Activated naive CD8-positive, alpha-beta T cell (primary cell): ENCODE results near the gene PCSK5.

Experiments used
- H3K27ac Mint-ChIP-seq: one replicate; pipeline ENCODE4 v1.8.0; 2021; ENCODE audit warnings: mixed read lengths
- H3K27me3 Mint-ChIP-seq: one replicate; pipeline ENCODE4 v1.8.0; 2021; ENCODE audit warnings: mixed read lengths
- H3K36me3 Mint-ChIP-seq: one replicate; pipeline ENCODE4 v1.8.0; 2021; ENCODE audit warnings: mixed read lengths
- H3K4me1 Mint-ChIP-seq: one replicate; pipeline ENCODE4 v1.8.0; 2021; ENCODE audit warnings: low read depth, mixed read lengths
- H3K4me3 Mint-ChIP-seq: one replicate; pipeline ENCODE4 v1.8.0; 2021; ENCODE audit warnings: mild to moderate bottlenecking, mixed read lengths
- H3K9me3 Mint-ChIP-seq: one replicate; pipeline ENCODE4 v1.8.0; 2021; ENCODE audit warnings: low read depth, mixed read lengths

Gene PCSK5

GRCh38 chr9:76336027-76336426 lies 445.6 kb downstream of the PCSK5 start:
- no peaks in the 10 kb centered on the region for H3K9me3 Mint-ChIP-seq
- H3K27ac Mint-ChIP-seq: no peak overlapping the region
- H3K4me1 Mint-ChIP-seq: no peaks in the 10 kb centered on the region
- no peaks in the 10 kb centered on the region for H3K36me3 Mint-ChIP-seq
- H3K4me3 Mint-ChIP-seq: no peak overlapping the region
- peaks cover 2% of the 10 kb centered on the region for H3K27me3 Mint-ChIP-seq

GRCh38 chr9:76338418-76338817 lies 447.9 kb downstream of the PCSK5 start:
- H3K4me1 Mint-ChIP-seq: no peaks in the 10 kb centered on the region
- no peaks in the 10 kb centered on the region for H3K9me3 Mint-ChIP-seq
- H3K27me3 Mint-ChIP-seq: peaks cover 4% of the 10 kb centered on the region
- H3K4me3 Mint-ChIP-seq: no peak overlapping the region
- H3K36me3 Mint-ChIP-seq: no peaks in the 10 kb centered on the region
- no peak overlapping the region for H3K27ac Mint-ChIP-seq

- H3K27me3 Mint-ChIP-seq: peaks cover 4% of the 10 kb centered on the region
- no peaks in the 10 kb centered on the region for H3K4me1 Mint-ChIP-seq
- H3K4me3 Mint-ChIP-seq: no peak overlapping the region
- no peak overlapping the region for H3K27ac Mint-ChIP-seq
- H3K36me3 Mint-ChIP-seq: no peaks in the 10 kb centered on the region
- no peaks in the 10 kb centered on the region for H3K9me3 Mint-ChIP-seq
Observed at GRCh38 chr9:76341616-76342015, 451.1 kb downstream of the PCSK5 start.

- no peaks in the 10 kb centered on the region for H3K4me1 Mint-ChIP-seq
- H3K27me3 Mint-ChIP-seq: peaks cover 4% of the 10 kb centered on the region
- no peaks in the 10 kb centered on the region for H3K36me3 Mint-ChIP-seq
Observed at GRCh38 chr9:76342201-76342600, 451.7 kb downstream of the PCSK5 start.

GRCh38 chr9:76342858-76343257 lies 452.4 kb downstream of the PCSK5 start:
- H3K9me3 Mint-ChIP-seq: no peaks in the 10 kb centered on the region
- no peak overlapping the region for H3K4me3 Mint-ChIP-seq
- no peak overlapping the region for H3K27ac Mint-ChIP-seq
- no peaks in the 10 kb centered on the region for H3K36me3 Mint-ChIP-seq
- H3K27me3 Mint-ChIP-seq: peaks cover 4% of the 10 kb centered on the region
- H3K4me1 Mint-ChIP-seq: no peaks in the 10 kb centered on the region

More at GRCh38 chr9:76342201-76342600, 451.7 kb downstream of the PCSK5 start:
- Mint-ChIP-seq H3K9me3 (no peaks in the 10 kb centered on the region), H3K27ac (no peak overlapping the region), H3K4me3 (no peak overlapping the region)

GRCh38 chr9:76349865-76350264 lies 459.4 kb downstream of the PCSK5 start:
- Mint-ChIP-seq H3K27ac (no peak overlapping the region), H3K4me1 (no peaks in the 10 kb centered on the region), H3K36me3 (no peaks in the 10 kb centered on the region), H3K4me3 (no peak overlapping the region), H3K9me3 (no peaks in the 10 kb centered on the region), H3K27me3 (no peaks in the 10 kb centered on the region)

- H3K36me3 Mint-ChIP-seq: no peaks in the 10 kb centered on the region
- no peaks in the 10 kb centered on the region for H3K27me3 Mint-ChIP-seq
- H3K9me3 Mint-ChIP-seq: no peaks in the 10 kb centered on the region
- no peak overlapping the region for H3K4me3 Mint-ChIP-seq
- no peaks in the 10 kb centered on the region for H3K4me1 Mint-ChIP-seq
- no peak overlapping the region for H3K27ac Mint-ChIP-seq
Observed at GRCh38 chr9:76351006-76351405, 460.5 kb downstream of the PCSK5 start.

- H3K36me3 Mint-ChIP-seq: no peaks in the 10 kb centered on the region
- no peaks in the 10 kb centered on the region for H3K9me3 Mint-ChIP-seq
- H3K4me3 Mint-ChIP-seq: no peak overlapping the region
Observed at GRCh38 chr9:76352026-76352620, 461.6 kb downstream of the PCSK5 start.

GRCh38 chr9:76353280-76353679 lies 462.8 kb downstream of the PCSK5 start:
- Mint-ChIP-seq H3K27ac (no peak overlapping the region), H3K27me3 (no peaks in the 10 kb centered on the region), H3K4me3 (no peak overlapping the region), H3K4me1 (no peaks in the 10 kb centered on the region), H3K9me3 (no peaks in the 10 kb centered on the region), H3K36me3 (no peaks in the 10 kb centered on the region)

More at GRCh38 chr9:76352026-76352620, 461.6 kb downstream of the PCSK5 start:
- Mint-ChIP-seq H3K27me3 (no peaks in the 10 kb centered on the region), H3K27ac (no peak overlapping the region), H3K4me1 (no peaks in the 10 kb centered on the region)

GRCh38 chr9:76354221-76354620 lies 463.7 kb downstream of the PCSK5 start:
- H3K27me3 Mint-ChIP-seq: no peaks in the 10 kb centered on the region
- no peak overlapping the region for H3K27ac Mint-ChIP-seq
- no peaks in the 10 kb centered on the region for H3K36me3 Mint-ChIP-seq
- H3K4me3 Mint-ChIP-seq: no peak overlapping the region
- H3K4me1 Mint-ChIP-seq: no peaks in the 10 kb centered on the region
- no peaks in the 10 kb centered on the region for H3K9me3 Mint-ChIP-seq

GRCh38 chr9:76355886-76356285 lies 465.4 kb downstream of the PCSK5 start:
- Mint-ChIP-seq H3K4me1 (no peaks in the 10 kb centered on the region), H3K4me3 (no peak overlapping the region), H3K36me3 (no peaks in the 10 kb centered on the region), H3K9me3 (no peaks in the 10 kb centered on the region), H3K27ac (no peak overlapping the region), H3K27me3 (no peaks in the 10 kb centered on the region)

- Mint-ChIP-seq H3K27me3 (no peaks in the 10 kb centered on the region), H3K4me1 (no peaks in the 10 kb centered on the region), H3K4me3 (no peak overlapping the region), H3K9me3 (no peaks in the 10 kb centered on the region), H3K36me3 (no peaks in the 10 kb centered on the region), H3K27ac (no peak overlapping the region)
Observed at GRCh38 chr9:76357555-76357954, 467.1 kb downstream of the PCSK5 start.

- Mint-ChIP-seq H3K9me3 (no peaks in the 10 kb centered on the region), H3K36me3 (no peaks in the 10 kb centered on the region), H3K4me3 (no peak overlapping the region), H3K27me3 (no peaks in the 10 kb centered on the region), H3K4me1 (no peaks in the 10 kb centered on the region), H3K27ac (no peak overlapping the region)
Observed at GRCh38 chr9:76358628-76359280, 468.3 kb downstream of the PCSK5 start.

GRCh38 chr9:76359365-76359764 lies 468.9 kb downstream of the PCSK5 start:
- Mint-ChIP-seq H3K27me3 (no peaks in the 10 kb centered on the region), H3K4me3 (no peak overlapping the region), H3K36me3 (no peaks in the 10 kb centered on the region), H3K27ac (no peak overlapping the region), H3K9me3 (no peaks in the 10 kb centered on the region), H3K4me1 (no peaks in the 10 kb centered on the region)

- Mint-ChIP-seq H3K9me3 (no peaks in the 10 kb centered on the region), H3K4me1 (no peaks in the 10 kb centered on the region), H3K27ac (no peak overlapping the region), H3K27me3 (peaks cover 1% of the 10 kb centered on the region), H3K4me3 (no peak overlapping the region), H3K36me3 (no peaks in the 10 kb centered on the region)
Observed at GRCh38 chr9:76359766-76360165, 469.3 kb downstream of the PCSK5 start.
